ENCODE data around the gene MBNL1.

The MBNL1 gene

DNA sequence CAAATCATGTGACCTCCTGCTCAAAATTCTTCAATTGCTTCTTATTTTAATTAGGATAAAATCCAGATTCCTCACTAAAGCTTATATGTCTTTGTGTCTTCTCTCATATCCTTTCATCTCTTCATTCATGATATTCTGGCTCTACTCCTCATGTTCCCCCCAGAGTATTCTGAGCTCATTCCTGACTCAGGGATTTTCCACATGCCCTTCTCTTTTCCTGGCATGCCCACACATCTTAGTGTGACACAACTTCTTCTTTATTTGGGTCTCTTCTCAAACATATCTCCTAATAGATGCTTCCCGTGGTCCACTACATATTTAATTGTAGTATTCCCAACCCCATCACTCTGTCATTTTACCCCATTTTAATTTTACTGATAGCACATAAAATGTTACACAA is 15.2 kb upstream of the MBNL1 start:
- no peak for DNase-seq

GRCh38 chr3:152254041-152254440 is 14.7 kb upstream of the MBNL1 start:
- DNase-seq: no peak

DNA sequence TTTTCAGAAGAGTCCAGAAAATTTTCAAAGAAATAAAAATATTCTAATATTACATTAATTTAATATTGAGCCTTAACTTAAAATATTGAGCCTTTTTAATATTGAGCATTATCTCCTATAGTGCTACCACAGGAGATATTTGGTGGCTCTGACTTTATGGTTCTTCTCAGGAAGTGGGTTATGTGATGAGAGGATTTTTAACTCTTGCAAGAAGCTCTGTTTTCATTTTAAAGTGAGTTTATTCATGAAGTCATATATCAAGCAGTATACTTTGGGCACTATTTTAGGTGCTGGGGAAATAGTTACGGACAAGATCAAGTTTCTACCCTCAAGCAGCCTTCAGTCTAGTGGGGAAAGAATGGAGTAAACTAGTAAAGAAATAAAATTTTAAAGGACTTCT is 13.4 kb upstream of the MBNL1 start:
- no peak for DNase-seq

DNA sequence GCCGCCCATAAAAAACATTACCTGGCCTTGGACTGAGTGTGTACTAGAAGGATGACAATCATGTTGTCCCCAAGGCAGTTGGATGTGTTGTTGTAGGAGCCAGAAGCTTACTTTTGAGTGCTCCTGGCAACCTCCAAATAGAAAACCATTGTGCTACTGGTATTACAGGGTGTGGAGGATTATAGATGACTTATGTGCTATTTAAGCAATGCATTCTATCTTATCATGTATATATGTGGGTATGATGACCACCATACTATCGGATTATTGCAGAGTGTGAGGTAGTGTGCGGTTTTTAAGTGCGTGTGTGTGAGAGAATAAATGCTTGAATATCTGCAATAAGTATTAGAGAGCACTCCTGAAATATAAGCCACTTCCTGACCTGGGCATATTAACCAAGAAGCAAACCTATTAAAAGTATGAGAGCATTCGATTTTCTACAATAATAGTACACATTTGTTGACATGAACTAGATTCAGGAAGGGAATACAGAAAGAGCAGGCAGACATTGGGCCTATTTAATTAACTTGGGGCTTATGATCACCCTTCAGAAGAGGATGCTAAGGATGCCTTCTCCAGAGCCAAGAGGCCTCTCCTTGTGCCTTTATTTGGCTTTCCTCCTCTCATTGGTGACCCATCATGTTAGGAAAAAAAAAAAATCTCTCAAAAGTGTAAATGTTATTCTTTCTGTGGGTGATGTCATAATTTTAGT is 11.7 kb upstream of the MBNL1 start:
- DNase-seq: no peak

DNA sequence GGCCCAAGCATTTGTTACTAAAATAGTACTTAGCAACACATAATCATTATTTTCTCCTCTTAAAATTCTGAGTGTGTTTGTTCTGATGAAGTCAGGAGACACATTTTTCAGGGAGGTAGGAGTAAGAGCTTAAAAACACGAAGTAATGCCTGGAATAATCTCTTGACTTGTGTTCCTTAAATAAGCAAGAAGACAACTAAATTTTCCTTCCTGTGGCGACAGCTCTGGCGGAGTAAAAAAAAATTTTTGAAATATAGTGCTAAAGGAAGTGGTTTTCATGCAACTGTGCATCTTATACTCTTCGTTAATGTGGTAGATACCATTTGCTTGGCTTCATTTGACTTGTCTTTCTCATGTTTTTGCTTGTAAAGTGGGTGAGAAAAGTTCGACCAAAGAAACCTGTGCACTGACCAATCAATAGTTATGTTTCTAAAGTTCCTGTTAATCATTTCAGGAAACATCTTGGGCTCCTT is 11.1 kb upstream of the MBNL1 start:
- peak; percentile 78 for DNase-seq

GRCh38 chr3:152258448-152259393 is 10.0 kb upstream of the MBNL1 start:
- peak; percentile 89 for DNase-seq

DNA sequence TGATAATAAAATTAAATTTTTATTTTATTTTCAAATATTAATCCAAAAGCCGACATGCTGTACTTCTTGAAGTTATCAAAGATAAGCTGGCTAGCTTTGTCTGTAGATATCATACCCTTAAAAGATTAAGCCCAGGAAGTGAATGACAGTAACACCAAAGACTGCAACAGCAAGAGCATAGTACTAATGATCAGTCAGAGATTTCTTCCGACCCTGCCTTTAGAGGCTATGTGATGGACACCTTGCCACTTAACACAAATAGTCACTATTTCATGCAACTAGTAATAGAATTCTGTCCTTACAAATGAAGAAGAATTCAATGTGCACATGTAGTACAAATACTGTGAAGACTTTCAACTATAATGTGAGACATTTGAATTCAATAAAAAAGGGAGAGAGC is 9.3 kb upstream of the MBNL1 start:
- DNase-seq: no peak

DNA sequence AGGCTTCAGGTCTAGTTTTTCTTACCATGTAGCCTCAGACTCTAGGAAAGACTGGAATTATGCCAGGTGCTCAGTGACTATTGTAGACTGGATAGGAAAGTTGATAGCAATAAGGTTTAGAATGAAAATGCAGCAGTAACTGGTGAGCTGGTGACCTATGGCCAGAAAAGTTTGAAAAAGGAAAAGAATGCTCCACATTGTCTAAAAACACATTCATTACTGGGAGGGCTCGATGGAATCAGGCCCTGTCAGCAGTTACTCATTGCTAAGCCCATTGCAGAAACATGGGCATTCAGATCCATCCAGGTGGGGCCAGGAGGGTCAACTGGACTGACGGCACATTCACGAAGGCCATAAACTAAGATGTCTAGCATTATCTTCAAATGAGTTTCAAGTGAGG is 8.7 kb upstream of the MBNL1 start:
- no peak for DNase-seq

DNA sequence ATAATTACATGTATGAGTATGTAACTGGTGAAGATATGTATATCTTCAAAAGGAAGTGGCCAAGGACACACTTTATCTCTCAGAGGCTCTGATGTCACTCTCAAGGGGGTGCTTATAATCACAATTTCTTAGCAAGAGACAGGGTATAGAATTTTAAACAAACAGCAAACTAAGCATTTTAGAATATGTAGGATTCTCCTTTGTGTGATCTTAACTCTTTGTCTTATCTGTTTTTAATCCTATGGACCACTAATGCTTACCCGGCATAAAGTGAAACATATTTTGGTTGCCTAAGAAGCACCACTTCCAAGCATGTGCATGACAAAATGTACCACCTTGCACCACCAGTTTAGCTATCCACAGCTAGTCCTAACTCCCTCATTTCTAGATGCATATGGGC is 8.2 kb upstream of the MBNL1 start:
- DNase-seq: no peak

GRCh38 chr3:152261329-152261728 is 7.4 kb upstream of the MBNL1 start:
- DNase-seq: no peak

- no peak for DNase-seq
These were observed 5.0 kb upstream of the MBNL1 start for GRCh38 chr3:152263711-152264110.

- DNase-seq: no peak
These were observed 4.4 kb upstream of the MBNL1 start for GRCh38 chr3:152264378-152264777.

GRCh38 chr3:152266221-152266995 is 2.3 kb upstream of the MBNL1 start:
- no peak for DNase-seq

DNA sequence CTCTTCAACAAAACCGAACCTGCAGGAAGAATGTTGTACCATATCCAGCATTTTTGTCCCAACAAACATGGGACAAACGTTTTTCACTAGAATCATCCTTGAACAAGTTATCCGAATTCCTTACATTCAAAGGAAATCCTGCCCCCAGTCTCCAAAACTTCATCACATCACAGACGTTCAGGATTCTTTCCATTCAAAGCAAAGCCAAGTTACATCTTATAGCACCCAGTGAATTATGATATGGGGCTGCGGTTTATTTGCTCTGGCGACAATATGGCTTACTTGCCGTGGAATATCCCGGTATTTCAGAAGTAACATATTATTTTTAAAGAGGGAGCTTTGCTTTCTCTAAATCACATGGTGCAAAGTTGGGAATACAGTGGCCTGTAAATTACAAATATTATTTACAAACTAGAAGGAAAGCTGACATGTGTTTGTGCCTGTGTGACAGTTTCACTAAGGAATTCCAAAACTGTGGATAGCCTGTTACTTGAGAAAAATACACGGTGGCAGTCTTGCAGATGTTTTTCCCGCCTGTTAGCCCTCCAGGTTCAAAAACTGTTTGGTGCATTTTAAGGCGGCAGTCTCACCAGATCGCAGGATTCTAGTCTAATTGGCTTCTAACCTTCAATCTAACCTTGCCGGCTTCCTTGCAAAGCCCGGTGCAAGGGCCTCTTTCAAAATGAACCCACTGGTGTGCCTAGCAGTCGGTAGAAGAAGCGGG is 736 bp upstream of the MBNL1 start:
- DNase-seq: no peak

DNA sequence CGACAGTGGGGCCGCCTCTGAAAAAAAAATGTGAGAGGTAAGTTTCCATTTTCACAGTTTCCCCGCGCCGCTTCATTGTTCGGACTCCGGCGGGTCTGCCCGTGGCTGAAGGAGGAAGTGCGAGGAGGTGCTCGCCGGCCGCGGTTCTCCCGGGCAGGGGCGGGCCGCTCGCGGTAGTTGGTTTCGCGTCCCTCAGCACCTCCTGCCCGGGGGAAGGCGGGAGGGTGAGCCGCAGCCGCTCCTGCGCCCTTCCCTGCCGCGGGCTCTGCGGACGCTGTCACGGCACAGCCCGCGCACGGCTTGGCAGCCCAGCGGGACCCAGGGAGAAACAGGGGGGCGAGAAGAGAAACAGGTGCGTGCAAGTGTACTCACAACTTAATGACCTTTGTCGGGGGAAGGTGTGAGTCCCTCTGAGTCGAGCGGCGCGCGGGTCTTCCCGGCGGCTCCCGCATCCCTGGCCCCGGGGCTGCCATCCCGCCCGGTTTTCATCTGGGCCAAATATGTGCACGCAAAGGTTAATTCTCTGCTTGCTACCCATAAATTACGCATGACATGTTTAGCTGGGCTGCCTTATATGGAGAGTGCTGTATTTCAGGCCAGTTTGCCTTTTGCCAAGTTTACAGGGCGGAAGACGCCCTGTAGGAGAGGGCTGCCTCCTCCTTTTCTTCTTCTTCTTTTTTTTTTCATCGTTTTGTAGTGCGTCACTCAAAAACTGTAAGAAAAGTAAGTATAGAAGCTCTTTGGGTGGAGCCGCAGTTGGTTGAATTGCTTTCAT is 514 bp downstream of the MBNL1 start:
- DNase-seq: no peak

DNA sequence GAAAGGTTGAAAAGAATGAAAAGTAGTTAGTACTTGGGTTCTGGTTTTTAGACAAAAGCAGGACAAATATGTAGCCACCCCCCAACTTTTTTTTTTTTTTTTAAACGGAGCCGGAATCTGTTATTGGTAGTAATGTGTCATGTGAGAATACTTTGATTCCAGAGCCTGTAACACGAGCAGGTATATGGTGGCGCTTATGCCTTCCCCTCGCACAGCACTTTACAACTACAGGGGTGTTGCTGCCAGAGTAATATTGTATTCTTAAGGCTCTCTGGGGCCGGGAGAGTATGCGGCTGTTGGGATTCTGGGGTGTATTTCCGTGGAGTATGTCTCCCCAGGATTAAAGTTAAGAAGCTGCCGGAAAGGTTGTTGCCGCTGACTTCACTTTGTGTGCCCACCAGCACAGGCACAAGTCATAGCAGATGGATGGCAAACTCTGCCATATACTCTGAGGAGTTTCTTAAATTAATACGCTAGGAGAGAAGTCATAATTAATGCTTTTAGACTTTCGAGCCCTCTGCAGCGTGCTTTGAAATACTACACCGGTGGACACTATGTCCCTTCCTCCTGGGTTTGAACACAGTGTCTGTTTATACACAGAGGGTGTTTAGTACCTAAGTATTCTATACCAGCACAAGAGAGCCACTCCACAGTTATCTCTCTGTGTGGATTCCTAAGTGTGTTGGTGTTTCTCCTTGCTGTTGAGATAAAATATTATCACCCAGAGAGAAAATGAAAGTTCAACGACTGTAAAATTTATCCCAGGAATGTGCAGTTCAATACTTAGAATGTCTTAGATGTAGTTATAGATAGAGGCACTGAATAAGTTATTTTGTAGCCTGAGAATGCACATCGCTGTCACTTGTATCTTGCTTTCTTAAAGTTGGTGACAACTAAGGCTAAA is 1.4 kb downstream of the MBNL1 start:
- DNase-seq: no peak

DNA sequence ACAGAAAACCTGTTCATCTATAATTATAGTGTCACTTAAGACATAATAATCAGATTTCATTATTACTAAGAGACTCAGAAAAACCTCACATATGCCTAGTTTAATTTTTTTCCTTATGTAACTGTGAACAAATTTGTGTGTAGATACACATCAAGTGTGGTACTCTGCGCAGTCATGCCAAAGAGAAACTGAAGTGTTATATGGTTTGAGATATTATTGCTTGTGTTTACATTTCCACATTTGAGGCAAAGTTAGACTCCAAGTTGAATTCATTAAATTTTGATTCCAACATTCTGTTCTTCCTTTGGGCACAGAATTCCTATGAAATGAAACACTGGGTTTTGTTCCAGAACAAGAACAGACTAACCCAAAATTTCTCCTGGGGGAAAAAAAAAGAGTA is 2.2 kb downstream of the MBNL1 start:
- DNase-seq: no peak

DNA sequence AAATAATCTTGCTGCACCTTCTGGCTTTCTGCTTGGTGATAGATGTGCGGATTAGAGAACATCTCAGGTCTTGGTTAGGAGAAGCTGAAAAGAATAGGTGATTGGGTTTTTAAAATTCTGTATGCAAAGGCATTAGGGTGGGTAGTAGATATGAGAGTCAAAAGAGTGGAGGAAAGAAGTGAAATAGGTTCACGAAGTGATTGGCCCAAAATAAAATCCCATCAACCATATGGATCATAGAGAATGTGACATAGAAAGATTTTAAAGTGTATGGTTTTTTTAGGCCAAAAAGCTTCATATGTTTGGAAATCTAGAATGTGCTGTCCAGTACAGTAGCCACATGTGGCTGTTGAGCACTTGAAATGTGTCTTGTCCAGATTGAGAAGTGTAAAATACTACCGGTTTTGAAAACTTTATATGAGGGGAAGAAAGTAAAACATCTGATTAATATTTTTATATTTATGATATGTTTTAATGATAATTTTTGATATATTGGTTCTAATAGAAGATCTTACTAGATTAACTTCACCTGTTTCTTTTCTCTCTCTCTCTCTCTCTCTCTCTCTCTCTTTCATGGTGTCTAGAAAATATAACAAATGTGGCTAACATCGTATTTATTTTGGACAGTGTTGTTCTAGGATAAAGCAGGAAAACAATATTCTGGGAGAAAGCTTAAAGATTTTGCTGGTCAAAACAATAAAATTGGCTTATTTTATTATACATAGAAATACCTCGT is 2.9 kb downstream of the MBNL1 start:
- DNase-seq: no peak

DNA sequence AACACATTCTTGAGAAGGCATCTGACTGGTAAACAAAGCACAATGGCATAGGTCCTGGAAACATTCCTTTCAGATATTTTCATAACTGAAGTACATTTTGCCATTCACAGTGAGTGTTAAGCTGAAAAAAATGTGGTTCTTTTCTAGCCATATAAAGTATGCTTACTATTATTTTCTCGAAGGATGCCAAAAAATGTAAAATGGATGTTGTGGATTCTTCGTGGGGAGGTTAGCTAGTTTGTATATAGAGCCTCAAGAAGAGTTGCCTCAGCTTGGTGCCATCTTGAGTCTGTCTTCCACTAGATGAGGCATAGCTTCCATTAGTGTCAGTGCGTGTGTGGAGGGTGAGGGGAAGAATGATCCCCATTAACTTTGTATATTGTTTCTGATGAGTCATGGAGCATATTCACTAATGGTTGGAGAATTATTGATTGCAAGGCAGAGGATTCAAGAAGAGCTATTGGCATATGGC is 4.1 kb downstream of the MBNL1 start:
- DNase-seq: peak; percentile 66

- no peak for DNase-seq
These were observed 8.0 kb downstream of the MBNL1 start for GRCh38 chr3:152276681-152277080.

Measured in activated CD4-positive, alpha-beta T cell treated with anti-CD3 and anti-CD28 coated beads, Interleukin-2, Interleukin-6, amounts not matched to agents 100 ng/mL and 50 ng/mL, durations not matched to agents 16 hours and 8 hours (primary cell).